ENCODE measurements around the gene USP25. TPM values are rescaled to one million over a fixed set of nuclear protein-coding genes. Genes with fewer than 3 reads are reported as not detected.
"Not testable (repeated sequence)": the region's sequence is repeated elsewhere in the genome, so short reads cannot be mapped to it uniquely, and the experiment has no call there.

USP25 gene
- total and polyA plus RNA-seq, 2 of the 8 experiments (the other 6 are each of a cell fraction or from before 2014, with no cell fraction given): 11.2 to 48.1 TPM

DNA sequence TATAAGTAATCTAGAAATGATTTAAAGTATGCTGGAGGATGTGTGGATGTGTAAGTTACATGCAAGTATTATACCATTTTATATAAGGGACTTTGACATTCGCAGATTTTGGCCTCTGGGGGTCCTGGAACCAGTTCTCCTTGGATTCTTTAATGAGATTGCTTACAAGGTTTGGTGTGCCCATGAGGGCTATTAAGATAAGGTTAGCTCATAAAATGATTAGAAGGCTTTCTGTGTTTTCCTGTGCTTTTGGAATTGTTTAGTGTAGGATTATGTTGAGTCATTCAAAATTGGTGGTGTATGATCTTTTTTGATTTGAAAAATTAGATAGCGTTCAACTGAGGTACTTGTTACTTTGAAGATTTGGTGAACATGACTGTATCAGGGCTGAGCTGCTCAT, 5.6 kb downstream of the USP25 start (continued):
- TF ChIP-seq, protein P1, sequence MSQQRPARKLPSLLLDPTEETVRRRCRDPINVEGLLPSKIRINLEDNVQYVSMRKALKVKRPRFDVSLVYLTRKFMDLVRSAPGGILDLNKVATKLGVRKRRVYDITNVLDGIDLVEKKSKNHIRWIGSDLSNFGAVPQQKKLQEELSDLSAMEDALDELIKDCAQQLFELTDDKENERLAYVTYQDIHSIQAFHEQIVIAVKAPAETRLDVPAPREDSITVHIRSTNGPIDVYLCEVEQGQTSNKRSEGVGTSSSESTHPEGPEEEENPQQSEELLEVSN (IDR thresholded peaks at IDR 0.05): no peak
- TF ChIP-seq ZNF274 (IDR thresholded peaks at IDR 0.05; ENCODE audit: borderline replicate concordance, extremely low read depth, low read length) (no peak), KDM4A (IDR thresholded peaks at IDR 0.05; ENCODE audit: low read depth, low read length, severe bottlenecking) (no peak), MAFK (IDR thresholded peaks at IDR 0.05; ENCODE audit: low read depth, low read length) (no peak)

DNA sequence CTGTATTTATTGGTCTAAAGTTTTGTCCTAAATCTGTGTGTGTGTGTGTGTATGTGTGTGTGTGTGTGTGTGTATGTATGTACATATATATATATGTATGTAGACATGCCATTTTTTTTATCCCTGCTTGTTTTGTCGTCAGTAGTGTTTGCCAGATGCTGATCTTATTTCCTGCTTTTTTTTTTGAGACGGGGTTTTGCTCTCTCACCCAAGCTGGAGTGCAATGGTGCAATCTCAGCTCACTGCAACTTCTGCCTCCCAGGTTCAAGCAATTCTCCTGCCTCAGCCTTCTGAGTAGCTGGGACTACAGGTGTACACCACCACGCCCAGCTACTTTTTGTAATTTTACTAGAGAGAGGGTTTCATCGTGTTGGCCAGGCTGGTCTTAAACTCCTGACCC, 6.1 kb downstream of the USP25 start:
- peaks cover 2 to 17% (median 10%) of the 10 kb centered on the region in 4 experiments; a peak in 4 of 7 replicates for H3K4me1 ChIP-seq (replicated peaks in 1 of 4; ENCODE audit: control insufficient read depth in 3 of 4, insufficient read depth in 4 of 4, low read length in 3 of 4)
- CTCF ChIA-PET (ENCODE audit: partially characterized antibody): interaction anchor here (1.2 to 1.3 kb wide), 3 partner anchors 17 to 56 kb away, joined by 3 to 4 read pairs (median 3); no protein-coding TSS in a partner anchor
- H2AFZ ChIP-seq (ENCODE audit: low read length); H3K27ac ChIP-seq (ENCODE audit: low read depth, low read length); H3K4ac ChIP-seq (replicated peaks; ENCODE audit: insufficient read length, low read depth, low read length); H4K91ac ChIP-seq (replicated peaks; ENCODE audit: insufficient read length, low read length); H2BK5ac ChIP-seq (ENCODE audit: low read depth, low read length); H2BK12ac ChIP-seq (ENCODE audit: low read depth, low read length); H2BK15ac ChIP-seq (ENCODE audit: low read length); FAIRE-seq; H3K36me3 ChIP-seq (ENCODE audit: control insufficient read depth in 2 of 4, insufficient read depth in 4 of 4, low read length in 3 of 4); H2AK5ac ChIP-seq (ENCODE audit: low read depth, low read length); DNase-seq (ENCODE audit: low read depth in 1 of 2, low spot score in 2 of 2); H3K56ac ChIP-seq (replicated peaks; ENCODE audit: insufficient read length, low read depth, low read length); H3K23me2 ChIP-seq (ENCODE audit: low read depth, low read length); H3K23ac ChIP-seq (ENCODE audit: insufficient read length); H3K9ac ChIP-seq (replicated peaks in 1 of 4; ENCODE audit: extremely low read depth in 1 of 4, low read depth in 3 of 4, low read length in 3 of 4); H2BK120ac ChIP-seq (replicated peaks; ENCODE audit: low read depth, low read length); H4K5ac ChIP-seq (ENCODE audit: insufficient read length, low read depth, low read length); H3K9me3 ChIP-seq (ENCODE audit: insufficient read depth in 2 of 2, low read depth in 1 of 2, low read length in 1 of 2); H2BK20ac ChIP-seq (ENCODE audit: low read length); H3K14ac ChIP-seq (ENCODE audit: insufficient read length); H3K18ac ChIP-seq (ENCODE audit: extremely low read depth, low read length); H4K8ac ChIP-seq (ENCODE audit: extremely low read depth, insufficient read depth, low read length); H3K79me1 ChIP-seq (ENCODE audit: low read depth, low read length); H3K27me3 ChIP-seq (replicated peaks in 1 of 4; ENCODE audit: control insufficient read depth in 3 of 4, extremely low read depth in 1 of 4, insufficient read depth in 3 of 4, low read length in 3 of 4): not testable (repeated sequence)
- 66% methylated on average over 4 of the region's 4 CpGs; no CpG with 5 or more reads in 1 of the 2 experiments for WGBS, 2 experiments (ENCODE audit: extremely low coverage in 1 of 2, insufficient coverage in 1 of 2, insufficient read length in 1 of 2, insufficient replicate concordance in 2 of 2, low coverage in 1 of 2, low lambda C conversion rate in 2 of 2, missing lambda C conversion rate in 1 of 2)
- H4K20me1 ChIP-seq (replicated peaks in 1 of 2; ENCODE audit: control insufficient read depth in 1 of 2, insufficient read depth in 2 of 2, low read length in 2 of 2): peaks cover 10 to 12% of the 10 kb centered on the region in 2 experiments
- H3K4me2 ChIP-seq (ENCODE audit: insufficient read depth in 1 of 2, low read depth in 2 of 2, low read length in 2 of 2): peak overlapping the region; percentile 3 to 22; a peak in 2 of 4 replicates
- POLR2A ChIA-PET (ENCODE audit: partially characterized antibody): interaction anchor here (1.2 kb wide), 1 partner anchor 17 kb away, joined by 3 read pairs; no protein-coding TSS in a partner anchor
- H3K4me3 ChIP-seq (ENCODE audit: extremely low read depth in 1 of 4, insufficient read depth in 2 of 4, low read depth in 3 of 4, low read length in 4 of 4): peak overlapping the region in 1 of 4 experiments; percentile 20; a peak in 1 of 8 replicates
- H3K79me2 ChIP-seq (ENCODE audit: control insufficient read depth in 1 of 2, insufficient read depth in 2 of 2, low read length in 2 of 2): peaks cover 34 to 100% of the 10 kb centered on the region in 2 experiments

Data from H1 (cell line).